Stromal cell of bone marrow (primary cell): ENCODE data around the gene LOXL1.
"Not testable (repeated sequence)": the region's sequence is repeated elsewhere in the genome, so short reads cannot be mapped to it uniquely, and the experiment has no call there.

Source experiments
- DNase-seq: peaks from one replicate; pipeline ENCODE4 v3.0.0-alpha.2; 2012; ENCODE audit warnings: low read depth

Gene LOXL1

DNA sequence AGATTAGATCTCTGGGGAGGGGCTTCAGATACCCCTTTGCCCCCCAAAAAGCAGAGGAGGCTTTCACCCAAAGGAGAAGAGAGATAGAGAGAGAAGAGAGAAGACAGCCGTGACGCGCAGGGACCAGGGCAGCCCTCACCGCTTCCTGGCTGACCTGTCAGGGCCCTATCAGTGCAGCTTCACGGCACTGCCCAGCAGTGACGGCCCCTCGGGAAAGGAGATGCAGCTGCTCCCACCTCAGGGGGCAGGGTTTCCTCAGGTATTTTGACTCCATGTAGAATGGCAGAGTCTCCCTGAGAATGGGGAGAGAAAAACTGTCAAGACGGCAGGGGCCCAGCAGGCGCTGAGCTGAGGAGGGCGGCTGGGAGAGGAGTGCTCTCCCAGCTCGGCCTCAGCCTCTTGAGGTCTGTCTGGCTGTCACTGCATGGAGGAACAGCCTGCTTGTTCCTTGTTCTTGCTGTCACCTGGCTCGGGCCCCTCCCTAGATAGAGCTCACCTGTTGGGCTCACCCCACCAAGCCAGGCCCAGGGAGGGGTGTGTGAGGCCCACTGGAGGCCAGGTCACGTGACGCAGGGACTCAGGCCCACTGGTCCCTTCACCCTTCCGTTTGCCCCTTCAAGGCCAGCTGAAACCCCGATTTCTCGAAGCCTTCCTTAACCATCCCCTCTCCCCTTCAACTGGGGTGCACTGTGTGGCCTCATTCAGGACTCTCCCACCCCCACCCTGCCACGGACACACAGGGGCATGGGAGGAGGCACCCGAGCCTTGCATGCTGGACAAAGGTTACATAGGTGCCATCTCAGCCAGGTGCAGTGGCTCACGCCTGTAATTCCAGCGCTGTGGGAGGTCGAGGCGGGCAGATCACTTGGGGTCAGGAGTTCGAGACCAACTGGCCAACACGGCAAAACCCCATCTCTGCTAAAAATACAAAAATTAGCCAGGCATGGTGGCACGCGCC, 28.2 kb downstream of the LOXL1 start:
- no peak for DNase-seq

DNA sequence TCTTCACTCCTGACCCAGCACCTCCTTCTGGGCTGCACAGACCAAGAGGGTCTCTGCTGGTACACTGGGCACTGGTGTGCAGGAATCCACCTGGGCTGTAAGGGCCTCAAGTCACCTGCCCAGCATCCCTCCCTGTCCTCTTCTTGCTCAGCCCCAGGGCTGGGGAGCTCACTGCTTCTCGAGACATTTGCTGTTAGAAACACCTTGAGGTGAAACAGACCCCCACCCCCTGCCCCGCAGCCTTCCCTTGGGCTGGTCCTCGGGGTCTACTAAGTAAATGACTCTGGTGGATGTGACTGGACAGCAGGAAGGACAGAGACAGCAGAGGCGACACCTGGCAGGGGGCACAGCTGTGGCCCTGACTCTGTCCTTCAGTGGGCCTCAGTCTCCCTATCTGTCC, 29.1 kb downstream of the LOXL1 start:
- DNase-seq: no peak

GRCh38 chr15:73955861-73956742, 29.8 kb downstream of the LOXL1 start:
- no peak for DNase-seq

DNA sequence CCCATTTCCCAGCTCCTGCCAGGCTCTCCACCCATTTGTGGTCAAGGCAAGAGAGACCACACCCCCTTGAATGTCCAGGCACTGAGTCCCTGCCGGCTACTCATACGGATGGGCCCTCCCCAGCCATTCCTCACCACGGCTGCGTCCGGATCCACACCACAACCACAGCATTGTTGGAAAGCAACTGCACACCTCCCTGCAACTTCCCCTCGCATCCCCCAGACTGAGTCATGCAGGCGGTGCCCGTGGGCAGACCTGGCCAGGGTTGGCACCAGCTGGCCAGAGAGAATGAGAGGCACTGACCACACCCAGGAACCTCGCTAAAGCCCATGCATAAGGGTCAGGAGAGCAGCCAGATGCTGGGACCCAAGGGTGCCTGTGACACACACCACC, 30.5 kb downstream of the LOXL1 start:
- peak; percentile 82 for DNase-seq

GRCh38 chr15:73957276-73957675, 31.0 kb downstream of the LOXL1 start:
- no peak for DNase-seq

DNA sequence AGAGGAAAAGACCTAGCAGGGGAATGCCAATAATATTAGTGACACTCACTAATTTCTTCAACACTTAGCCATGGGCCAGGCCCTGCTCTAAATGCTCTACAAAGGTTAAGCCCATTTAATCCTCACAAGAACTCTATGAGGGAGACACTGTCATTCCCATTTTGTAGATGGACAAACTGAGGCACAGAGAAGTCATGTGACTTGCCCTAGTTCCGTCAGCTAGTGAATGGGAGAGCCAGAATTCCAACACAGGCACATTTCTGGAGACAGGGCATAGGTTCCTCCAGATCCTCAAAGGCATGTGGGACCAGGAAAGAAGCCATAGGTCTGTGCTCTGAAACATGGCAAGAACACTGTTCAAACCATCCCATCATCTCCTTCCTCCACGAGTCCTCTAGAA, 31.5 kb downstream of the LOXL1 start:
- no peak for DNase-seq

GRCh38 chr15:73959012-73959581, 32.8 kb downstream of the LOXL1 start:
- no peak for DNase-seq

DNA sequence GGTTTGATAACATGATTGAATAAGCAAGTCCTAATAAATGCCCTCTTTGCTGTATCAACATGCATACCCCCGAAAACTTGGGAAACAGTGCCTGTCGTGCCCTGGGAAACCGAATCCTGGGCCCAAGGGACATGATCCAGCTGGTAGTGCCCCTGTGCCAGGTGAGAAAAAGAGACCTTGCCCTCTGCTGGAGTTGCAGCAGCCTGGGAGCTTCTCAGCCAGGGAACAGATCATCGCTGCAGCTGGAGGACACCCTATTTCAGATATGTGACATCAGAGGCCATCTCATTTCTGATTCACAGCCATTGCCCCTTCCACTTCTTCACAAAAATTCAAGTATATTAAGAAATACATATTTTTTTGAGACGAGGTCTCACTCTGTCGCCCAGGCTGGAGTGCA, 33.5 kb downstream of the LOXL1 start:
- DNase-seq: no peak

GRCh38 chr15:73960472-73961070, 34.3 kb downstream of the LOXL1 start:
- DNase-seq: not testable (repeated sequence)

- no peak for DNase-seq
Measured at GRCh38 chr15:73962433-73962832, 36.2 kb downstream of the LOXL1 start.

- peak; percentile 56 for DNase-seq
Measured at GRCh38 chr15:73964736-73965093, 38.5 kb downstream of the LOXL1 start.

GRCh38 chr15:73965094-73965757, 39.0 kb downstream of the LOXL1 start:
- no peak for DNase-seq

DNA sequence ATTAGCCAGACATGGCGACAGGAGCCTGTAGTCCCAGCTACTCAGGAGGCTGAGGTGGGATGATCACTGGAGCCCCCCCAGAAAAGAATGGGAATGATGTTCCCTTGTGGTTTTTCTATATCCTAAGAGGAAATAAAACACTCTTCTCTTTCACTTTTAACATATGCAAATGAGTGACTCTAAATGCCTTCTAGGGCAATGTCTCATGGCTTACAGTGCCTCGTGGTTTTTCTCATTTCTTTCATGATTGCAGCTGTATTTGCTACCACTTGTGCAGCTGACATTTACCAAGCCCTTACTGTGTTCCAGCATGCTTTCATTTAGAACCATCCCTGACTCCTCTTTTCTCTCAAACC, 39.5 kb downstream of the LOXL1 start:
- no peak for DNase-seq

DNA sequence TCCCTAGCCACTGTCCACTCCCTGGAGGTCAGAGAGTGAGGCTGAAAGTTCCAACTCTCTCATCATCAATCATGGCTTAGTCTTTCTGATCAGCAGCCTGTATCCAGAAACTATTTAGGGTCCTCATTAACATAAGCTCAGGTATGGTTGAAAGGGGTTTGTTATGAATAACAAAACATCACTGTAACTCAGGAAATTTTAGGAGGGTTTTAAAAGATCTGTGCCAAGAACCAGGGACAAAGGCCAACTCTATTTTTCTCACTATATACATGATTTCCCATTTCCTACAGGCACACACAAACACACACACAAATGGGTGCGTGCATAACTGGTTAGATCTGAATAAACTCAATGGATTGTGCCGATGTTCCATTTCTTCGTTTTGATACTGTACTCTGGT, 42.2 kb downstream of the LOXL1 start:
- DNase-seq: no peak

- DNase-seq: no peak
Measured at GRCh38 chr15:73969151-73969759, 43.0 kb downstream of the LOXL1 start.

DNA sequence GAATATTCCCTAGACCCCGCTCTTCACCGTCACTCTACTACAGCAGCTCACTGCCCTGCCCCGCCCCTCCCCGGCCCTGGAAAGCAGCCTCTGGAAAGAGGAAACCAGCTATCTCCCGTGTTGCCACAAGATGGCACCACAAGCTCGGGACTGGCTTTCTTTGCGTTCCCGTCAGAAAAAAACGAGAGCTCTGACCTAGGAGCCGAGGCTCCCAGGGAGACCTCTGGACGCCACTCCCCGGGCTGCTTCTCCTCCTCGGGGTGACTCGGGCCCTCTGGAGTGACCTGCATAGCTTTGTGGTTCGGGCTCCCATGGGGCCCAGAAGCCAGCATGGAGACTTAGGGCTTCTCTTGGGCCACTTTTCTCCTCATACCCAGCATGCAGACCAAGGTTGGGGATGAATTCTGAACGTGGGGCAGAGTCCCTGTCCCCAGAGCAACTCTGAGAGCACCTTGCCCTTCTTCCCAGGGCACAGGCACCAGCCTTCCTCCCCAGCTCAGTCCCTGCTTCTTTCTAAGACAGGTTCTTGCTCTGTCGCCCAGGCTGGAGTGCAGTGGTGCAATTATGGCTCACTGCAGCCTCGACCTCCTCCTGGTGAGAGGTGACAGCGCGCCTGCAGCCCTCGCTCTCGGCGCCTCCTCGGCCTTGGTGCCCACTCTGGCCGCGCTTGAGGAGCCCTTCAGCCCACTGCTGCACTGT, 46.9 kb downstream of the LOXL1 start:
- peak; percentile 70 for DNase-seq

- not testable (repeated sequence) for DNase-seq
Measured at GRCh38 chr15:73973683-73974200, 47.5 kb downstream of the LOXL1 start.

DNA sequence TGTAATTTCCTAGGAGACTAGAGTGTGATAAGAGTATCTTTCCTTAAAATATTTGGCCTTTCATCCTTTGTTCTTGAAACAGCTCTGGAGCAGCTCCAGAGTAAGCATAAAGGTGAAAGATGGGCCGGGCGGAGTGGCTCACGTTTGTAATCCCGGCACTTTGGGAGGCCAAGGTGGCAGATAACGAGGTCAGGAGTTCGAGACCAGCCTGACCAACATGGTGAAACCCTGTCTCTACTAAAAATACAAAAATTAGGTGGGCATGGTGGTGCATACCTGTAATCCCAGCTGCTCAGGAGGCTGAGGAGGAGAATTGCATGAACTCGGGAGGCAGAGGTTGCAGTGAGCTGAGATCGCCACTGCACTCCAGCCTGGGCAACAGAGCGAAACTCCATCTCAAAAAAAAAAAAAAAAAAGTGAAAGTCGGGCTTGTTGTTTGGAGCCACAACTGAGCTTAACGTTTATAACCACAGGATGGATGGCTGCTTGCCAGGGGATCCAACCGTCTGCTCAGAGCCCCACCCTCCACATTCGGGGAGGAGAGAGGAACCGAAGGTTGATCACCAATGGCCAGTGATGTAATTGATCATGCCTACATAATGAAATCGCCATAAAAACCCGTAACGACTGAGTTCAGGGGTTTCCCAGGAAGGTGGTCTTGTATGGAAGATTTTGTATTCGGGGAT, 49.3 kb downstream of the LOXL1 start:
- not testable (repeated sequence) for DNase-seq

- no peak for DNase-seq
Measured at GRCh38 chr15:73978896-73979295, 52.6 kb downstream of the LOXL1 start.

GRCh38 chr15:73979636-73980035, 53.4 kb downstream of the LOXL1 start:
- DNase-seq: no peak
